ENCODE measurements around the gene MMP25.
"Not testable (repeated sequence)": the region's sequence is repeated elsewhere in the genome, so short reads cannot be mapped to it uniquely, and the experiment has no call there.

Gene MMP25

GRCh38 chr16:3080024-3080423 is 33.7 kb downstream of the MMP25 start:
- no peak overlapping the region for H3K4me3 ChIP-seq (ENCODE audit: low read depth, low read length)
- no peaks in the 10 kb centered on the region for H3K36me3 ChIP-seq (ENCODE audit: control insufficient read depth, insufficient read depth, low read length)
- H3K27me3 ChIP-seq (ENCODE audit: control insufficient read depth, insufficient read depth, low read length) = no peaks in the 10 kb centered on the region
- no peak overlapping the region for H3K27ac ChIP-seq (ENCODE audit: low read depth, low read length)
- no peaks in the 10 kb centered on the region for H3K9me3 ChIP-seq (ENCODE audit: control insufficient read depth, insufficient read depth, low read length)
- H3K9ac ChIP-seq (ENCODE audit: low read depth, low read length) = no peak overlapping the region
- peaks cover 22% of the 10 kb centered on the region for H3K4me1 ChIP-seq (ENCODE audit: control insufficient read depth, insufficient read depth, low read length)

GRCh38 chr16:3081957-3082356 is 35.6 kb downstream of the MMP25 start:
- not testable (repeated sequence) for H3K27me3 ChIP-seq (ENCODE audit: control insufficient read depth, insufficient read depth, low read length); H3K4me3 ChIP-seq (ENCODE audit: low read depth, low read length); H3K36me3 ChIP-seq (ENCODE audit: control insufficient read depth, insufficient read depth, low read length); H3K27ac ChIP-seq (ENCODE audit: low read depth, low read length); H3K9ac ChIP-seq (ENCODE audit: low read depth, low read length); H3K9me3 ChIP-seq (ENCODE audit: control insufficient read depth, insufficient read depth, low read length)
- peaks cover 24% of the 10 kb centered on the region for H3K4me1 ChIP-seq (ENCODE audit: control insufficient read depth, insufficient read depth, low read length)

GRCh38 chr16:3083408-3083807 is 37.0 kb downstream of the MMP25 start:
- not testable (repeated sequence) for H3K9ac ChIP-seq (ENCODE audit: low read depth, low read length); H3K36me3 ChIP-seq (ENCODE audit: control insufficient read depth, insufficient read depth, low read length); H3K4me3 ChIP-seq (ENCODE audit: low read depth, low read length); H3K27ac ChIP-seq (ENCODE audit: low read depth, low read length); H3K9me3 ChIP-seq (ENCODE audit: control insufficient read depth, insufficient read depth, low read length); H3K27me3 ChIP-seq (ENCODE audit: control insufficient read depth, insufficient read depth, low read length)
- peaks cover 29% of the 10 kb centered on the region for H3K4me1 ChIP-seq (ENCODE audit: control insufficient read depth, insufficient read depth, low read length)

DNA sequence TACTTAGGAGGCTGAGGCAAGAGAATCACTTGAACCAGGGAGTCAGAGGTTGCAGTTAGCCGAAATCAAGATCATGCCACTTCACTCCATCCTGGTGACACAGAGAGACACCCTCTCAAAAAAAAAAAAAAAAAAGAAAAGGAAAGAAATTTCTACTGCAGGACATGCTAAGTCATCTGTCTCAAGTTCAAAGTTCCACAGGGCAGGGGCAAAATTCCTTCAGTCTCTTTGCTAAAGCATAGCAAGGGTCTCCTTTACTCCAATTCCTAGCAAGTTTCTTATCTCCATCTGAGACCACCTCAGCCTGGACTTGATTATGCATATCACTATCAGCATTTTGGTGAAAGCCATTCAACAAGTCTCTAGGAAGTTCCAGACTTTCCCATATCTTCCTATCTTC is 38.1 kb downstream of the MMP25 start:
- no peaks in the 10 kb centered on the region for H3K27me3 ChIP-seq (ENCODE audit: control insufficient read depth, insufficient read depth, low read length)
- H3K27ac ChIP-seq (ENCODE audit: low read depth, low read length) = no peak overlapping the region
- no peaks in the 10 kb centered on the region for H3K9me3 ChIP-seq (ENCODE audit: control insufficient read depth, insufficient read depth, low read length)
- peaks cover 19% of the 10 kb centered on the region for H3K36me3 ChIP-seq (ENCODE audit: control insufficient read depth, insufficient read depth, low read length)
- H3K4me1 ChIP-seq (ENCODE audit: control insufficient read depth, insufficient read depth, low read length) = peaks cover 19% of the 10 kb centered on the region; the same call in 1 of the 2 replicates
- no peak overlapping the region for H3K9ac ChIP-seq (ENCODE audit: low read depth, low read length)
- no peak overlapping the region for H3K4me3 ChIP-seq (ENCODE audit: low read depth, low read length)

DNA sequence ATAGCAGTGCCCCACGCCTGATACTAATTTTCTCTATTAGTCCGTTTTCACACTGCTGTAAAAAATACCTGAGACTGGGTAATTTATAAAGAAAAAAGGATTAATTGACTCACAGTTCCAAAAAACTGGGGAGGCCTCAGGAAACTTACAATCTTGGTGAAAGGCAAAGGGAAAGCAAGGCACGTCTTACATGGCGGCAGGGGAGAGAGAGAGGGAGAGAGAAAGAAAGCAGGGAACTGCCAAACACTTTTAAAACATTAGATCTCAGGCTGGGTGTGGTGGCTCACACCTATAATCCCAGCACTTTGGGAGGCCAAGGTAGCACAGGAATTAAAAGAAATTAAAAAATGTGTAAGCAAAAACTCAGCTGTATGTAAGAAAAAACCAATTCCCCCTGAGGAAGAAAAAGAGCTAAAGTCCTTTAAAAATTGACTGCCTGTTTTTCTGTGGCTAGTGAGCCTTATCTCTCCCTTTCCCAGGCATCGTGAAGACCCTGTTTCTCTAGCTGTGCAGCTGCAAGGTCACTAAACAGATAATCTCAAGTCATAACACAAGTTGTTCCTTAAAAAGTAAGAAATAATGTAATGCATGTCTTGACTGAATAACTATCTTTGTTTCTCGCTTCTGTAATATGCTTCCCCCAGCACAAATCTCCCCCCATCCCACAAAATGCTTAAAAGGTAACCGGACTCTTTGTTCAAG is 38.8 kb downstream of the MMP25 start:
- Histone ChIP-seq H3K9ac (ENCODE audit: low read depth, low read length) (no peak overlapping the region), H3K4me1 (ENCODE audit: control insufficient read depth, insufficient read depth, low read length) (peaks cover 15% of the 10 kb centered on the region; the same call in 1 of the 2 replicates), H3K27ac (ENCODE audit: low read depth, low read length) (no peak overlapping the region), H3K36me3 (ENCODE audit: control insufficient read depth, insufficient read depth, low read length) (peaks cover 25% of the 10 kb centered on the region), H3K27me3 (ENCODE audit: control insufficient read depth, insufficient read depth, low read length) (no peaks in the 10 kb centered on the region), H3K4me3 (ENCODE audit: low read depth, low read length) (no peak overlapping the region), H3K9me3 (ENCODE audit: control insufficient read depth, insufficient read depth, low read length) (no peaks in the 10 kb centered on the region)

- Histone ChIP-seq H3K9me3 (ENCODE audit: control insufficient read depth, insufficient read depth, low read length) (no peaks in the 10 kb centered on the region), H3K9ac (ENCODE audit: low read depth, low read length) (no peak overlapping the region), H3K27me3 (ENCODE audit: control insufficient read depth, insufficient read depth, low read length) (no peaks in the 10 kb centered on the region), H3K27ac (ENCODE audit: low read depth, low read length) (no peak overlapping the region), H3K36me3 (ENCODE audit: control insufficient read depth, insufficient read depth, low read length) (peaks cover 34% of the 10 kb centered on the region), H3K4me3 (ENCODE audit: low read depth, low read length) (no peak overlapping the region), H3K4me1 (ENCODE audit: control insufficient read depth, insufficient read depth, low read length) (peaks cover 15% of the 10 kb centered on the region; the same call in 1 of the 2 replicates)
These were observed 39.7 kb downstream of the MMP25 start for GRCh38 chr16:3085868-3086595.

DNA sequence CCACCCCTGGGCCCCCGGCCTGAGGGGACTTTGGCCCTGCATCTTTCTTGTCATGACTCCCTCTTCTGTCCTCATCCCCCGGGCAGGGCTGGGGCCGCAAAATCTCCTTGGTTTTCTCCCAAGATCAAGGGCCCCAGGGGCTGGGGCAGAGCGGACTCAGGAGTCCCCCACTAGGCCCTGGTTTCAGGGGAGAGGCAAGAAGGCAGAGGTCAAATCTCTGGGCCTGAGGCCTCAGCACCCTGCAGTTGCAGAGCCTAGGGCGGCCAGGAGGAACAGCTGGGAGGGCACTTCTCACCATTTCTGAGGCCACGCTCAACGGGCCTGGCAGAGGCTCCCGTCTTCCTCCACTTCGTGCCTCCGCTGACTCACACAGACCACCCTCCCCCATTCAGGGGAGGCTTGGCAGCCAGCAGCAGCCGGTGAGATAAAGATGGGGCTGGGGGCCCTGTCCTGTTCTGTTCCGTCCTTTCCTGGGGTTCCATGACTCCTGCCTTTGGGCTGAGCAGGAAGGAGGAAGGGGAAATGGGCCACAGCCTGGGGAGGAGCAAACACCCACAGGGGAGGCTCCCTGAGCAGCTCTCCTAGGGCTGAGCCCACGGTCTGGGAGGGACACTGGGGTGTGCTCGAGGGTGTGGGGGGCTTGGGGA is 40.4 kb downstream of the MMP25 start:
- Histone ChIP-seq H3K4me3 (ENCODE audit: low read depth, low read length) (no peak overlapping the region), H3K9ac (ENCODE audit: low read depth, low read length) (no peak overlapping the region), H3K4me1 (ENCODE audit: control insufficient read depth, insufficient read depth, low read length) (peaks cover 15% of the 10 kb centered on the region; the same call in 1 of the 2 replicates), H3K27ac (ENCODE audit: low read depth, low read length) (peak overlapping the region; percentile 40), H3K36me3 (ENCODE audit: control insufficient read depth, insufficient read depth, low read length) (peaks cover 41% of the 10 kb centered on the region), H3K27me3 (ENCODE audit: control insufficient read depth, insufficient read depth, low read length) (no peaks in the 10 kb centered on the region), H3K9me3 (ENCODE audit: control insufficient read depth, insufficient read depth, low read length) (no peaks in the 10 kb centered on the region)

DNA sequence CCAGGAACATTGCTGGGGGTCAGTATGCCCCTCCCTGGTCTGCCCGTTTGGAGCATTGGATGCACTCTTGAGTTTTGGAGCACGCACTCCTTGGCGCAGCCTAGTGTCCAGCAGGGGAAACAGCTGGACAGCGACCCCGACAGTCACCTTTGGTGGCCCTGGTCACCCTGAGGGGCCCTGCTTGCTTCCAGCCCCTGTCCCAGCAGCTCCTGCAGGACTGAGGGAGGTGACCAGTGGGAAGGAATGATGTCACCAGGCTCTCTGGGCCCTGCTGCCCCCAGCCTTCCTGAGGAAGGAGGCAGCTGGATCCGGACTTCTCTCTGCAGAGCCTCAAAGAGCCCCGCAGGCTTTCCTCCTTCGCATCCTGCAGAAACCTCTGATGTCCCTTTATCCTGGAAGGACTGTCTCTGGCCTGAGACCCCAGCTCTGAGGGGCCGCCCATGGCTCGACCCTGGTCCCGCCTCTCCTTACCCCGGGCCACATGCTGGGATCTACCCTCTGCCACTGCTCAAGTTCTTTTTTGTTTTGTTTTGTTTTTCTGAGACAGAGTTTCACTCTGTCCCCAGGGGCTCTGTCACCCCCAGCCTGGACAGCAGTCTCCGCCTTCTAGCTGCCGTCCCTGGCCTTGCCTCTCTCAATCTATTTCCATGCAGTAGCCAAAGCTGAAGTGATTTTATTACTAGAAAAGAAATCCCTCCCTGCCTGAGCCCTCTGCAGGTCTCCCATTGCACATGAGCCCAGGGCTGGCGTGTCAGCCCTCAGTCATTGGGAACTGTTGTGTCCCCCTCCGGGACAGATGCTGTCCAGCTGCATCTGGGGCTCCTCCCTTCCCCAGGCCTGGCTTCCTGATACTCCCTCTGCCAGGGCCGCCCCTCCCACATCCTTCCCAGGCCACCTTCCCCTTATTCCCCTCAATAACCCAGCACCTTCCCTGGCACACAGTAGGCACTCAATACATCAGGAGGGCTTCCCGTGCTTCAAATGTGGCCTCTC is 41.2 kb downstream of the MMP25 start:
- Histone ChIP-seq H3K9ac (ENCODE audit: low read depth, low read length) (no peak overlapping the region), H3K27ac (ENCODE audit: low read depth, low read length) (peak overlapping the region; percentile 40), H3K4me1 (ENCODE audit: control insufficient read depth, insufficient read depth, low read length) (peaks cover 15% of the 10 kb centered on the region; the same call in 1 of the 2 replicates), H3K36me3 (ENCODE audit: control insufficient read depth, insufficient read depth, low read length) (peaks cover 49% of the 10 kb centered on the region), H3K9me3 (ENCODE audit: control insufficient read depth, insufficient read depth, low read length) (no peaks in the 10 kb centered on the region), H3K27me3 (ENCODE audit: control insufficient read depth, insufficient read depth, low read length) (no peaks in the 10 kb centered on the region), H3K4me3 (ENCODE audit: low read depth, low read length) (no peak overlapping the region)

DNA sequence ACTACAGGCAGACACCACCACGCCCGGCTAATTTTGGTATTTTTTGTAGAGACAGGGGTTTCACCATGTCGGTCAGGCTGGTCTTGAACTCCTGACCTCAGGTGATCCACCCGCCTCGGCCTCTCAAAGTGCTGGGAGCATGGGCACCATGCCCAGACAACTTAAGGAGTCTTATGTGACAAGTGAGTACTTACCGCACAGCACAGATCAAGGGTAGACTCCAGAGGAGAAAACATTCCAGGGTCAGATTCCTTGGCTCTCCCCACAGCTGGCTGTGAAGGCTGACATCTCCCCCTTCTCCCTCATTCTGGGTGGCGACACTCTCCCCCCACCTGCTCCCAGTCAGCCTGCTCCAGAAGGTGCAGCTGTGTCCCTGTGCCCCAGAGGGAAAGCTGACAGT is 42.1 kb downstream of the MMP25 start:
- Histone ChIP-seq H3K36me3 (ENCODE audit: control insufficient read depth, insufficient read depth, low read length) (peaks cover 56% of the 10 kb centered on the region), H3K27me3 (ENCODE audit: control insufficient read depth, insufficient read depth, low read length) (no peaks in the 10 kb centered on the region), H3K4me1 (ENCODE audit: control insufficient read depth, insufficient read depth, low read length) (peaks cover 15% of the 10 kb centered on the region; the same call in 1 of the 2 replicates), H3K4me3 (ENCODE audit: low read depth, low read length) (no peak overlapping the region), H3K9ac (ENCODE audit: low read depth, low read length) (no peak overlapping the region), H3K9me3 (ENCODE audit: control insufficient read depth, insufficient read depth, low read length) (no peaks in the 10 kb centered on the region), H3K27ac (ENCODE audit: low read depth, low read length) (no peak overlapping the region)

DNA sequence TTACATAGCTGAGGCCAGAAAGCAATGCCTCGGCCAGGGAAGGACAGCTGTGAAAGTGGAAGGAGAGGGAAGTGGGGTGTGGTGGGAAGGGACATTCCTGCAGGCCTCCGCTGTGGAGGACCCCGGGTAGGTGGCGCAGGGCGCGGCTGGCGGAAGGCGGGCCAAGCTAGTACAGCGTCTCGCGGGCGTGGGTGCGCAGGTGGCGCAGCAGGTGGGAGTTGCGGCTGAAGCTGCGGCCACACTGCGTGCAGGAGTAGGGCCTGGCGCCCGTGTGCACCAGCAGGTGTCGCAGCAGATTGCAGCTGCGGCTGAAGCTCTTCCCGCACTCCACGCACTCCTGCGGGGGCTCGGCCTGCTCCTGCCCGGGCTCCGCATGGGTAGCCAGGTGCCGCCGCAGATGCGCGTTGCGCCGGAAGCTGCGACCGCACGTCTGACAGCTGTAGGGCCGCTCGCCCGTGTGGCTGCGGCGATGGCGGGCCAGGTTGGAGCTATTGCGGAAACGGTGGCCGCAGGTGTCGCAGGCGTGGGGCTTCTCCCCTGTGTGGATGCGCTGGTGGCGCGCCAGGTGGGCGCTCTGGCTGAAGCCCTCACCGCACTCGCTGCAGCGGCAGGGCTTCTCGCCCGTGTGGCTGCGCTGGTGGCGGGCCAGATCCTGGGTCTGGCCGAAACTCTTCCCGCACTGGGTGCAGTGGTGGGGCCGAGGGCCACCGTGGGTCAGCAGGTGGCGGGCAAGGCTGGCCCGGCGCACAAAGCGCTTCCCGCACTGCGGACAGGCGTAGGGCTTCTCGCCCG is 42.8 kb downstream of the MMP25 start:
- Histone ChIP-seq H3K27me3 (ENCODE audit: control insufficient read depth, insufficient read depth, low read length) (no peaks in the 10 kb centered on the region), H3K4me1 (ENCODE audit: control insufficient read depth, insufficient read depth, low read length) (peaks cover 15% of the 10 kb centered on the region; the same call in 1 of the 2 replicates), H3K36me3 (ENCODE audit: control insufficient read depth, insufficient read depth, low read length) (peaks cover 59% of the 10 kb centered on the region), H3K4me3 (ENCODE audit: low read depth, low read length) (no peak overlapping the region), H3K27ac (ENCODE audit: low read depth, low read length) (no peak overlapping the region), H3K9me3 (ENCODE audit: control insufficient read depth, insufficient read depth, low read length) (no peaks in the 10 kb centered on the region), H3K9ac (ENCODE audit: low read depth, low read length) (no peak overlapping the region)
